Mononuclear cell (primary cell): ENCODE measurements around the gene FOXR1. TPM values are rescaled to one million over a fixed set of nuclear protein-coding genes. Genes with fewer than 3 reads are reported as not detected.
"Not testable (repeated sequence)": the region's sequence is repeated elsewhere in the genome, so short reads cannot be mapped to it uniquely, and the experiment has no call there.

Source experiments
- H3K27me3 ChIP-seq: 2 replicates; pipeline ENCODE4 v1.6.0; 2011; ENCODE audit warnings: low read length, control low read depth; ENCODE audit not compliant: insufficient read depth
- H3K4me1 ChIP-seq: 2 replicates; pipeline ENCODE4 v1.5.1; 2011; ENCODE audit warnings: mild to moderate bottlenecking, low read length, control low read depth; ENCODE audit not compliant: insufficient read depth
- H3K4me3 ChIP-seq: 2 replicates; pipeline ENCODE4 v1.5.1; 2011; ENCODE audit warnings: mild to moderate bottlenecking, low read length, moderate library complexity
- H3K9me3 ChIP-seq: 2 replicates; pipeline ENCODE4 v1.5.1; 2011; ENCODE audit warnings: low read depth, mild to moderate bottlenecking, control low read depth, low read length
- total RNA-seq: library from RNA; depleted of rRNA; stranded (reverse); fragments of >200 nt; gene quantifications from one replicate; pipeline ENCODE4 v1.2.3, GENCODE V29; 2012

FOXR1 gene
- total RNA-seq, 1 donor: not detected

DNA sequence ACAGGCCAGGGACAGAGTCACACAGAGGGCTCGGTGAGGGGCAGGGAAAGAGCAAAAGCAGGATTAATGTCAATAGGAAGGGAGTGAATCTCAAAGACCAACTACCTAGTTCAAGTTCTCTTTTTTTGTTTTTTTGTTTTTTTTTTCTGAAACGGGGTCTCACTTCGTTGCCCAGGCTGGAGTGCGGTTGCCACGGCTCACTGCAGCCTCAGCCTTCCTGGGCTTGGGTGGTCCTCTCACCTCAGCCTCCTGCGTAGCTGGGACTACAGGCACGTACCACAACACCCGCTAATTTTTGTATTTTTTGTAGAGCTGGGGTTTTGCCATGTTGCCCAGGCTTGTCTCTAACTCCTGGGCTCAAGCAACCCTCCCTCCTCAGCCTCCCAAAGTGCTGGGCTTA lies 36.2 kb upstream of the FOXR1 start:
- Histone ChIP-seq H3K4me3 (no peak overlapping the region), H3K9me3 (no peaks in the 10 kb centered on the region), H3K4me1 (peaks cover 17% of the 10 kb centered on the region), H3K27me3 (no peaks in the 10 kb centered on the region)

GRCh38 chr11:118938491-118939403 lies 32.8 kb upstream of the FOXR1 start:
- Histone ChIP-seq H3K27me3 (no peaks in the 10 kb centered on the region), H3K4me1 (peaks cover 16% of the 10 kb centered on the region), H3K4me3 (no peak overlapping the region), H3K9me3 (no peaks in the 10 kb centered on the region)

DNA sequence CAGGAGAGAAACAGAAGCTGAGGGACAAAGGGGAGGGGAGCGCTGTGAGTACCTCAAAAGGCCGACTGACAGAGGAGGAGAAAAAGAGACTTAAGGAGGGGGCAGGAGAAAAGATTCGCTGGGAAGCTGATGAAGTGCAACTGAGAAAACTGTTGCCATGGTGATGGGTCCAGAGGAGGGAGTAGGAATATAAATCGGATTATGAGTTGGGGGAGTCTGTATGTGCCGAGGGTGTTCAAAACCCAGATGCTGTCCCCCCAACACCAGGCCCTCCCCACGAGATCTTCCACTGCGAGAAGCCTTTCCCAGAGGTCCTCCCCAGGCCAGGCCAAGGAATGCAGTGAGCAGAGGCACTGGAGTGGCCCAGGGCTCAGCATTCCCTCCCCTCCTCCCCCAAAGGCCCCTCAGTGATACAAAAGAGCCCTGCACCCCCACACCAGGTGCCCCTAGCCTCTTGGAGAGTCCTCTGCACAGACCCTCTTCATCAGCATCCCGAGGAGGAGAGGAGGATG lies 32.1 kb upstream of the FOXR1 start:
- peaks cover 16% of the 10 kb centered on the region for H3K4me1 ChIP-seq
- H3K9me3 ChIP-seq: no peaks in the 10 kb centered on the region
- no peak overlapping the region for H3K4me3 ChIP-seq
- H3K27me3 ChIP-seq: no peaks in the 10 kb centered on the region

- Histone ChIP-seq H3K27me3 (no peaks in the 10 kb centered on the region), H3K9me3 (no peaks in the 10 kb centered on the region), H3K4me1 (peaks cover 16% of the 10 kb centered on the region), H3K4me3 (no peak overlapping the region)
These were observed 31.5 kb upstream of the FOXR1 start for GRCh38 chr11:118939953-118940598.

GRCh38 chr11:118947091-118947490 lies 24.5 kb upstream of the FOXR1 start:
- no peaks in the 10 kb centered on the region for H3K27me3 ChIP-seq
- H3K9me3 ChIP-seq: no peaks in the 10 kb centered on the region
- H3K4me3 ChIP-seq: no peak overlapping the region
- no peaks in the 10 kb centered on the region for H3K4me1 ChIP-seq

GRCh38 chr11:118948000-118948399 lies 23.6 kb upstream of the FOXR1 start:
- no peaks in the 10 kb centered on the region for H3K27me3 ChIP-seq
- H3K4me1 ChIP-seq: no peaks in the 10 kb centered on the region
- no peaks in the 10 kb centered on the region for H3K9me3 ChIP-seq
- no peak overlapping the region for H3K4me3 ChIP-seq

- Histone ChIP-seq H3K27me3 (no peaks in the 10 kb centered on the region), H3K9me3 (no peaks in the 10 kb centered on the region), H3K4me1 (no peaks in the 10 kb centered on the region), H3K4me3 (no peak overlapping the region)
These were observed 18.3 kb upstream of the FOXR1 start for GRCh38 chr11:118953265-118953664.

- H3K4me3 ChIP-seq, H3K9me3 ChIP-seq, H3K27me3 ChIP-seq, H3K4me1 ChIP-seq: not testable (repeated sequence)
These were observed 17.6 kb upstream of the FOXR1 start for GRCh38 chr11:118953976-118954375.

DNA sequence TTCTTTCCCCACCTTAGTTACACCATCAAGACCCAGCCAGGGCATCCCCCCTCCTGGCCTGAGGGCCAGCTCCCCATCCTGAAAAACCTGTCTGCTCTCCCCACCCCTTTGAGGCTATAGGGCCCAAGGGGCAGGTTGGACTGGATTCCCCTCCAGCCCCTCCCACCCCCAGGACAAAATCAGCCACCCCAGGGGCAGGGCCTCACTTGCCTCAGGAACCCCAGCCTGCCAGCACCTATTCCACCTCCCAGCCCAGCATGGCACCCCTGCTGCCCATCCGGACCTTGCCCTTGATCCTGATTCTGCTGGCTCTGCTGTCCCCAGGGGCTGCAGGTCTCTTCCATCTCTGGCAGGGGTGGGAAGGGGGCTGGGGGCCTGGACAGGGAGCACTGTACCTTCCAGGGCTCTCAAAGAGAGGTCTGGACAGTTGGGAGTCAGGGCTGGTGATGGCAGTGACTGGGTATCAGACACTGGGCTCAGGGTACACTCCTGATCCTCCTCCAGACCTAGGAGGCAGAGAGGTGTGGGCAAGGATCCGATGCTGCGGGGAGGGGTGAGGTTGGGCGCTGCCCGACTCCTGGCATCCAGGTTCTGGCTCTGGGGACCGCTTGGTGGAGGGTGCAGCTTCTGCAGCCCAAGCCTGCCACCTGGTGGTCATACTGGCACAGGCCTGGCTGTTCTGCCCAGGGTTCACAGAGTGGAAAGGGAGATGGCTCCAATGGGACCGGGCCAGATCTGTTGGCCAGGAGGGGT lies 15.3 kb upstream of the FOXR1 start, which contains the start of gene UPK2:
Gene UPK2 (plus strand): TSS at position 205 of the 753 bp plus-strand sequence. CDS start 53 bp downstream, at position 258.
- H3K9me3 ChIP-seq: no peaks in the 10 kb centered on the region
- no peaks in the 10 kb centered on the region for H3K27me3 ChIP-seq
- no peak within 1 kb of the TSS for H3K4me3 ChIP-seq
- H3K4me1 ChIP-seq: no peaks in the 10 kb centered on the region

GRCh38 chr11:118956847-118957469 lies 14.6 kb upstream of the FOXR1 start:
- Histone ChIP-seq H3K9me3 (no peaks in the 10 kb centered on the region), H3K27me3 (no peaks in the 10 kb centered on the region), H3K4me3 (no peak overlapping the region), H3K4me1 (no peaks in the 10 kb centered on the region)

DNA sequence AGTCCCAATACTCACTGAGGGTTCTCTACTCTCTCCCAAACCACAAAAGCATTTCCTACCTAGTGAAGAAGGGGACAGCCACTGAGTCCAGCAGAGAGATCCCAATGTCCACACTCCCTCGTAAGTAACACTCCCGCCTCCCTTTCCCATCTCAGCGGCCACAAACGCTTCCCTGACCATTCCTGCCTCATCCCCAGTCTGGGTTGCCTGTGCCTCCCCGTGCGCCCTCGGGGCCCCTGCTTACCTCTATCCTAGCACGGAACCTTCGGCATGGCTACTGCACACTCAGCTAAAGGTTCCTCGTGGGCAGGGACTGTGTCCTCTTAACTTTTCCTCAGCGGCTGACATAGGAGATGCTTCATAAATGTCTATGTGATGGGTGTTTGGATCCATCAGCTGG lies 14.0 kb upstream of the FOXR1 start:
- no peaks in the 10 kb centered on the region for H3K4me1 ChIP-seq
- H3K27me3 ChIP-seq: no peaks in the 10 kb centered on the region
- H3K4me3 ChIP-seq: no peak overlapping the region
- H3K9me3 ChIP-seq: no peaks in the 10 kb centered on the region

GRCh38 chr11:118957968-118958367 lies 13.6 kb upstream of the FOXR1 start:
- Histone ChIP-seq H3K4me1 (no peaks in the 10 kb centered on the region), H3K4me3 (no peak overlapping the region), H3K9me3 (no peaks in the 10 kb centered on the region), H3K27me3 (no peaks in the 10 kb centered on the region)

GRCh38 chr11:118958577-118958976 lies 13.0 kb upstream of the FOXR1 start:
- Histone ChIP-seq H3K9me3 (no peaks in the 10 kb centered on the region), H3K4me3 (no peak overlapping the region), H3K4me1 (no peaks in the 10 kb centered on the region), H3K27me3 (no peaks in the 10 kb centered on the region)

DNA sequence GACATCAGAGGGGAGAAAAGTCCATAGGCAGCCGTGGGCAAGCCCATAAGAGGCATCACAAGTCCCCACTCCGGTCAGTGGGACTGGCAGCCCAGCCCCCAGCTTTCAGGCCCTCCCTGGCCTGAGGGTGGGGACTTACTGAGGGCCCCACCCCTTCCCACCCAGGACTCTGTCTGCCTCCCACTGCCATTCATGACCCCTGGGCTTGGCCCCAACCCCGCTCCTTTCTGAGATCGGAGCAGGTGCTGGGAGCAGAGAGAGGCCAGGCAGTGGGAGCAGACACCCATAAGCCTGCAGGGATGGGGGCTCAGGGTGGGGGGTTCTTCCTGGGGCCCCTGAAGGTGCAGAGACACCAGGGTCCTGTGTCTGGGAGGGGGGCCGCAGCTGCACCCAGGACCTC lies 10.4 kb upstream of the FOXR1 start:
- Histone ChIP-seq H3K9me3 (no peaks in the 10 kb centered on the region), H3K4me1 (no peaks in the 10 kb centered on the region), H3K4me3 (no peak overlapping the region), H3K27me3 (no peaks in the 10 kb centered on the region)
